ENCODE measurements around the gene CDH13.

CDH13 gene

GRCh38 chr16:82605076-82605475, 21.7 kb upstream of the CDH13 start:
- H3K4me1 ChIP-seq (ENCODE audit: control insufficient read depth, low read length) = no peaks in the 10 kb centered on the region
- no peaks in the 10 kb centered on the region for H3F3A ChIP-seq (ENCODE audit: control insufficient read depth, insufficient read depth)
- no peak overlapping the region for H3K4me2 ChIP-seq (ENCODE audit: low read length)
- no peak overlapping the region for H3K27ac ChIP-seq (ENCODE audit: low read depth, low read length)
- H3K79me2 ChIP-seq (ENCODE audit: control insufficient read depth, low read length) = no peaks in the 10 kb centered on the region
- no peaks in the 10 kb centered on the region for H4K20me1 ChIP-seq (ENCODE audit: control insufficient read depth, insufficient read depth, low read depth, low read length)
- no peaks in the 10 kb centered on the region for H3K9me2 ChIP-seq (replicated peaks; ENCODE audit: control insufficient read depth, low read length)
- TF ChIP-seq EZH2phosphoT487 (IDR thresholded peaks at IDR 0.05; ENCODE audit: borderline replicate concordance, low read length) = no peak
- no peak for TF ChIP-seq CTCF (IDR thresholded peaks at IDR 0.05; ENCODE audit: low read depth, low read length, poor library complexity, severe bottlenecking)
- peaks cover 2% of the 10 kb centered on the region; the same call in 1 of the 2 replicates for H3K9me3 ChIP-seq (ENCODE audit: control insufficient read depth, insufficient read depth, low read length)
- no peaks in the 10 kb centered on the region for H3K36me3 ChIP-seq (ENCODE audit: control insufficient read depth, low read length)
- H3K27me3 ChIP-seq (ENCODE audit: control insufficient read depth, low read length) = no peaks in the 10 kb centered on the region
- H3K4me3 ChIP-seq (ENCODE audit: low read length) = no peak overlapping the region

- H3F3A ChIP-seq (ENCODE audit: control insufficient read depth, insufficient read depth) = no peaks in the 10 kb centered on the region
- no peaks in the 10 kb centered on the region for H4K20me1 ChIP-seq (ENCODE audit: control insufficient read depth, insufficient read depth, low read depth, low read length)
- TF ChIP-seq EZH2phosphoT487 (IDR thresholded peaks at IDR 0.05; ENCODE audit: borderline replicate concordance, low read length) (no peak), CTCF (IDR thresholded peaks at IDR 0.05; ENCODE audit: low read depth, low read length, poor library complexity, severe bottlenecking) (no peak)
- peaks cover under 1% of the 10 kb centered on the region; the same call in 1 of the 2 replicates for H3K9me3 ChIP-seq (ENCODE audit: control insufficient read depth, insufficient read depth, low read length)
- H3K27me3 ChIP-seq (ENCODE audit: control insufficient read depth, low read length) = no peaks in the 10 kb centered on the region
- H3K4me2 ChIP-seq (ENCODE audit: low read length) = no peak overlapping the region
- no peaks in the 10 kb centered on the region for H3K79me2 ChIP-seq (ENCODE audit: control insufficient read depth, low read length)
- no peaks in the 10 kb centered on the region for H3K36me3 ChIP-seq (ENCODE audit: control insufficient read depth, low read length)
- no peak overlapping the region for H3K4me3 ChIP-seq (ENCODE audit: low read length)
- H3K9me2 ChIP-seq (replicated peaks; ENCODE audit: control insufficient read depth, low read length) = no peaks in the 10 kb centered on the region
- H3K4me1 ChIP-seq (ENCODE audit: control insufficient read depth, low read length) = no peaks in the 10 kb centered on the region
- no peak overlapping the region for H3K27ac ChIP-seq (ENCODE audit: low read depth, low read length)
These were observed 20.7 kb upstream of the CDH13 start for GRCh38 chr16:82605863-82606620.

- Histone ChIP-seq H3K27me3 (ENCODE audit: control insufficient read depth, low read length) (no peaks in the 10 kb centered on the region), H3K27ac (ENCODE audit: low read depth, low read length) (no peak overlapping the region), H3K9me2 (replicated peaks; ENCODE audit: control insufficient read depth, low read length) (no peaks in the 10 kb centered on the region), H3F3A (ENCODE audit: control insufficient read depth, insufficient read depth) (no peaks in the 10 kb centered on the region), H3K4me2 (ENCODE audit: low read length) (no peak overlapping the region), H3K4me1 (ENCODE audit: control insufficient read depth, low read length) (no peaks in the 10 kb centered on the region), H3K79me2 (ENCODE audit: control insufficient read depth, low read length) (no peaks in the 10 kb centered on the region), H3K36me3 (ENCODE audit: control insufficient read depth, low read length) (no peaks in the 10 kb centered on the region), H4K20me1 (ENCODE audit: control insufficient read depth, insufficient read depth, low read depth, low read length) (no peaks in the 10 kb centered on the region), H3K4me3 (ENCODE audit: low read length) (no peak overlapping the region), H3K9me3 (ENCODE audit: control insufficient read depth, insufficient read depth, low read length) (no peaks in the 10 kb centered on the region)
- no peak for TF ChIP-seq EZH2phosphoT487 (IDR thresholded peaks at IDR 0.05; ENCODE audit: borderline replicate concordance, low read length)
- no peak for TF ChIP-seq CTCF (IDR thresholded peaks at IDR 0.05; ENCODE audit: low read depth, low read length, poor library complexity, severe bottlenecking)
These were observed 17.6 kb upstream of the CDH13 start for GRCh38 chr16:82609140-82609539.

All from DOHH2 (cell line).